ENCODE results near the gene CDV3.
"Not testable (repeated sequence)": the region's sequence is repeated elsewhere in the genome, so short reads cannot be mapped to it uniquely, and the experiment has no call there.

Gene CDV3, protein sequence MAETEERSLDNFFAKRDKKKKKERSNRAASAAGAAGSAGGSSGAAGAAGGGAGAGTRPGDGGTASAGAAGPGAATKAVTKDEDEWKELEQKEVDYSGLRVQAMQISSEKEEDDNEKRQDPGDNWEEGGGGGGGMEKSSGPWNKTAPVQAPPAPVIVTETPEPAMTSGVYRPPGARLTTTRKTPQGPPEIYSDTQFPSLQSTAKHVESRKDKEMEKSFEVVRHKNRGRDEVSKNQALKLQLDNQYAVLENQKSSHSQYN

DNA sequence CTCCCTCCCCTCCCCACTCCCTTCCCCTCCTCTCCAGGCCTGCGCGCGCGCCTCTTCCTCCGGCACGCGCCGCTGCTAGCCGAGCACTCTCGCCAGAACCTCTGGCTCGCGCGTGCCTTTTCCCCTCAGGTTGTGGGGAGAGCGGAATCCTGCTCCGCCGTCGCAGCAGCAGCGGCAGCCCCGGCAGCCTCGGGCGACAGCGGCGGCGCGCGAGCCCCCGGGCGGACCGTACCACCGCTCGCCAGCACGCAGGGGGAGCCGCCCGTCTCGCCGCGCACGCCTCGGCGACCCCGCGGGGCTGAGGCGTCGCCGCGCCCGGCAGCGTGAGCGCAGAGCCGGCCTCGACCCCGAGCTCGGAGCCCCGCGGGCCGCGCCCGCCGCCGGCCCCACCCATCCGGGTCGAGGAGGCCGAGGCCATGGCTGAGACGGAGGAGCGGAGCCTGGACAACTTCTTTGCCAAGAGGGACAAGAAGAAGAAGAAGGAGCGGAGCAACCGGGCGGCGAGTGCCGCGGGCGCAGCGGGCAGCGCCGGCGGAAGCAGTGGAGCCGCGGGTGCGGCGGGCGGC is at the start of gene CDV3:
Gene CDV3 (plus strand): TSS at position 58 of the 566 bp plus-strand sequence. CDS start 359 bp downstream, at position 417.
- in situ Hi-C loops (cut with MboI; ENCODE audit: low pct_unique_long_range_greater_than_20kb, low sequenced_read_pairs, unreplicated experiment): loop anchor here (10.0 kb wide), 1 partner anchor 99 kb away; no protein-coding TSS in a partner anchor
- TF ChIP-seq, protein P1, sequence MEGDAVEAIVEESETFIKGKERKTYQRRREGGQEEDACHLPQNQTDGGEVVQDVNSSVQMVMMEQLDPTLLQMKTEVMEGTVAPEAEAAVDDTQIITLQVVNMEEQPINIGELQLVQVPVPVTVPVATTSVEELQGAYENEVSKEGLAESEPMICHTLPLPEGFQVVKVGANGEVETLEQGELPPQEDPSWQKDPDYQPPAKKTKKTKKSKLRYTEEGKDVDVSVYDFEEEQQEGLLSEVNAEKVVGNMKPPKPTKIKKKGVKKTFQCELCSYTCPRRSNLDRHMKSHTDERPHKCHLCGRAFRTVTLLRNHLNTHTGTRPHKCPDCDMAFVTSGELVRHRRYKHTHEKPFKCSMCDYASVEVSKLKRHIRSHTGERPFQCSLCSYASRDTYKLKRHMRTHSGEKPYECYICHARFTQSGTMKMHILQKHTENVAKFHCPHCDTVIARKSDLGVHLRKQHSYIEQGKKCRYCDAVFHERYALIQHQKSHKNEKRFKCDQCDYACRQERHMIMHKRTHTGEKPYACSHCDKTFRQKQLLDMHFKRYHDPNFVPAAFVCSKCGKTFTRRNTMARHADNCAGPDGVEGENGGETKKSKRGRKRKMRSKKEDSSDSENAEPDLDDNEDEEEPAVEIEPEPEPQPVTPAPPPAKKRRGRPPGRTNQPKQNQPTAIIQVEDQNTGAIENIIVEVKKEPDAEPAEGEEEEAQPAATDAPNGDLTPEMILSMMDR (IDR thresholded peaks at IDR 0.05; ENCODE audit: extremely low read depth, insufficient read depth, missing control alignments): no peak
- DNase-seq (ENCODE audit: low spot score): peak; percentile 62

DNA sequence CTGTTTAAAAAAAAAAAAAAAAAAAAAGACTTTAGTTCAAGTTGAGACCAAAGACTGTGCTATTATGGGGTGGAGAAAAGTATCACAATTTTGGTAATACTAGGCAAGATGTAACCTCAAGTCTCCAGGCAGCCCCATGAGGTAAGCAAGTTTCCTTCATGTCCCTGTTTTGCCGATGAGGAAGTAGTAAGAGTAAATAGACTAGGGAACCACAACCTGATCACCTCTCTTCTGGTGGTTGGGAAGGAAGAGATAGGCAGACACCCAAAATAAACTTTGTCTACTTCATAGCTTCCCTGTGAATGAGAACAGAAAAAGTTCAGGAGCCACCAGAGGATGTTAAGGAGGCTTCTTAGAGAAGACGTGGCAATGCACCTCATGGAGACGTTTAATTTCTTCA is 49.7 kb upstream of the CDV3 start:
- in situ Hi-C loops (cut with MboI; ENCODE audit: low pct_unique_long_range_greater_than_20kb, low sequenced_read_pairs, unreplicated experiment); DNase-seq (ENCODE audit: low spot score): not testable (repeated sequence)

DNA sequence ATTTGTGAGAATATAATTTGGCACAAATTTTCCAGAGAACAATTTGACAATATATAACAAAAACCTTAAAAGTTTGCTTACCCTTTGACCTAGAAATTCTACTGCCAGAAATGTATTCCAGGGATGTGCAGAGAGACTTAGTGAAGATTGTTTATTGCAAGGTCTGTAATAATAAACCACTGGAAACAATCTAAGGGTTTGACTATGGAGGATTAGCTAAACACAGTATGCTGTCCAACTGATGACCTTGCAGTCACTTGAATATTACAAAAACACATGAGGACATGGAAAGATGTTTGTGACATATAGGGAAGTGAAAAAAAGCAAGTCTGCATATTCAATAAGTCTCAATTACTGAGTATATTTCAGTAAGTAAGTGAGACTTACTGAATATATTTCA is 48.1 kb upstream of the CDV3 start:
- DNase-seq (ENCODE audit: low spot score): no peak
- TF ChIP-seq, protein P1 (IDR thresholded peaks at IDR 0.05; ENCODE audit: extremely low read depth, insufficient read depth, missing control alignments): no peak
- in situ Hi-C loops (cut with MboI; ENCODE audit: low pct_unique_long_range_greater_than_20kb, low sequenced_read_pairs, unreplicated experiment): no loop called here

DNA sequence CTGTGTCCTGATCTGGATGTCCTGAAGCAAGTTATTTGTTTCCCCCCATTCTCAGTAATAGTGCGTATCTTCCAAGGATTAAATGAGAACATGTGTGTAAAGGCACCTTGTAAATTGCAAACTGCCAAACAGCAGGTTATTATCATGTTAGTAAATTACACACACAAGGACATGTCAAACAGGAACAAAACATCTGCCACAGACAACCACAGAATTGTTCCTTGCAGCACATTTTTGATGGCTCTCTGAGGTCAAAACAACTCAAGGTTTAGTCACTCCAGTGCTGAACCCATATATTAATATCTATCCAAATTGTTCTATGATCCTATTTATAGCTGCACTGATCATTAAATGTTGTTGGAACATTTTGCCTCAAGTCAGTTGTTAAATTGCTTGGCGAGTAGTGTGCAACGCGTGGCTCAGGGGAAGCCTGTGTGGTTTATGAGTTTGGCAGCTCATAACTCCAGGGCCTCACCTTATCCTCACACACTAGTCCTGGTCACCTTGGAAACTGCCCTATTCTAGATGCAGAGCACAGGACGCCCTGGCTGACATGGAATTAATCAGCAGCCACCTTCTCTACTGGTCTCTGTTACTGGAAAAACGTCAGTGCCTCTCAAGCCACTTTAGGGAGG is 46.3 kb upstream of the CDV3 start:
- TF ChIP-seq, protein P1 (IDR thresholded peaks at IDR 0.05; ENCODE audit: extremely low read depth, insufficient read depth, missing control alignments): no peak
- in situ Hi-C loops (cut with MboI; ENCODE audit: low pct_unique_long_range_greater_than_20kb, low sequenced_read_pairs, unreplicated experiment): no loop called here
- DNase-seq (ENCODE audit: low spot score): no peak

DNA sequence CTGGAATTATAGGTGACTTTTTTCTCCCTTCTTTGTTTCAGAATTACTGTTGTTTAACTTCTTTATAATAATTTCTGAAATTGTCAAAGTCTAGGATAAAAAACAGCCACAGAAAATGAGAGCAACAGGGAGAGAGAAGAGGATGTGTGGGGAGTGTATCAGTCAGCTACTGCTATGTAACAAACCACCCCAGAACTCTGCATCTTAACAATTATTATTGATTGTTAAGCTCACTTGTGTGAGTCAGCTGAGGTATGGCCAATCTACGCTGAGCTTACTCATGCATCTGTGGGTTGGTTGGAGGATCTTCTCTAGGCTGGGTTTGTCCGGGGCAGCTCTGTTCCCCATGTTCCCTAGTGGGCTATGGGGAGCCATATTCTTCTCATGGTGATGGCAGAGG is 43.7 kb upstream of the CDV3 start:
- TF ChIP-seq, protein P1 (IDR thresholded peaks at IDR 0.05; ENCODE audit: extremely low read depth, insufficient read depth, missing control alignments): no peak
- no peak for DNase-seq (ENCODE audit: low spot score)
- in situ Hi-C loops (cut with MboI; ENCODE audit: low pct_unique_long_range_greater_than_20kb, low sequenced_read_pairs, unreplicated experiment): no loop called here

DNA sequence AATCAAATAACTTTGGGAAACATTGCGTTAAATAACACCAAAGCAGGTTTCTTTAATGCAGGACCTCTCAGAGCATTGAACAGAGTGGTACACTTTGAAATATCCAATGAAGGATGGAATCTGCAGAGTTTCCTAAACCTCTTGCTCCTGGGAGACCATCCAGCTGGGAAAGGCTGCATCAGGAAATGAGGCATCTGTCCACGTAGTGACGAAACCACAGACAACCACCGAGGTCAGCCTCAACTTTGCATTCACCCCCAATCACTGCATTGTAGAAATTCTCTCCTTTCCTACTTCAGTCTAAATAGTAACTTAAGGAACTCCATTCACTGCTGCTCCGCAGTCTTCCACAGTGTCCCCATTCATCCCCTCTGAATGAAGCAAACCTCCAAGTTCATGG is 41.5 kb upstream of the CDV3 start:
- in situ Hi-C loops (cut with MboI; ENCODE audit: low pct_unique_long_range_greater_than_20kb, low sequenced_read_pairs, unreplicated experiment): no loop called here
- TF ChIP-seq, protein P1 (IDR thresholded peaks at IDR 0.05; ENCODE audit: extremely low read depth, insufficient read depth, missing control alignments): no peak
- DNase-seq (ENCODE audit: low spot score): no peak

DNA sequence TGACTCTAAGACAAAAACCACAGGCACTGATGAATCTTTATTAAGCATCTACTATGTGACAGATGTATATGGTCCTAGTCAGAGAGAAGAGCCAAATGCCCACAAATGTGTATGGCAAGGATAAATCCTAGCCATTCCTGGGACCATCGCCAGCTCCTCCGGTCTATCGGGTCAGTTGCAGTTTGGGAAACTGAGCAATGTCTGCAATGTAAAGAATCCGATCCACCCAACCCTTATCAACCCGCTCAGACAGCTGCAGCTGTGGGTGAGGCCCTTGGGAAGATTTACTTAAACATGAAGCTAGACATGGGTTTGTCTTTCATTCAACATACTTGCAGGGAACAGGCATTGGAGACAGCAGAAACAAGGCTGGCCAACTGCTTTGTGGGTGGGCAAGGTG is 40.5 kb upstream of the CDV3 start:
- in situ Hi-C loops (cut with MboI; ENCODE audit: low pct_unique_long_range_greater_than_20kb, low sequenced_read_pairs, unreplicated experiment): no loop called here
- TF ChIP-seq, protein P1 (IDR thresholded peaks at IDR 0.05; ENCODE audit: extremely low read depth, insufficient read depth, missing control alignments): no peak
- DNase-seq (ENCODE audit: low spot score): no peak

All from GM13977 (cell line).